HepG2 (cell line): Measurements from ENCODE around the gene YIPF1. TPM values are rescaled to one million over a fixed set of nuclear protein-coding genes. Genes with fewer than 3 reads are reported as not detected.

Source experiments
- ATAC-seq: fragments of 200-7000 bp; cut with Tn5 transposase; 3 replicates; pipeline ENCODE4 v1.9.1; 2020; ENCODE audit warnings: mild to moderate bottlenecking, moderate library complexity
- BruUV-seq: library from RNA; stranded (reverse); fragments of 400-500 nt; replicated peaks from 2 replicates; lab custom pipeline; 2021; lab: Mats Ljungman, UMichigan
- CTCF ChIA-PET: fragments of 300-600 bp; formaldehyde crosslinking; extraction: SDS; loops from one replicate; lab custom pipeline; 2021; ENCODE audit warnings: low total read pairs, inconsistent platforms, low intra/inter-chr PET ratio; lab: Yijun Ruan, JAX
- POLR2A ChIA-PET: fragments of 350-600 bp; sonication (Branson Sonifier 250); formaldehyde crosslinking; loops from one replicate; lab custom pipeline; 2020; ENCODE audit warnings: antibody characterized with exemption, inconsistent platforms; lab: Yijun Ruan, JAX
- DNase-seq: peaks from one replicate; pipeline ENCODE4 v3.0.0-alpha.2; 2015; ENCODE audit warnings: low spot score
- FAIRE-seq: peaks from 3 replicates; lab custom pipeline; 2011; peaks lifted over from hg19 to GRCh38; lab: Jason Lieb, UNC
- H2AFZ ChIP-seq: one replicate; pipeline ENCODE4 v1.6.1; 2011; ENCODE audit warnings: low read length, inconsistent platforms
- H3K27ac ChIP-seq: fragments of 300-600 bp; 3 replicates; pipeline ENCODE4 v1.8.0; 2011; ENCODE audit warnings: mixed run types, mild to moderate bottlenecking, mixed read lengths, low read length, inconsistent platforms; ENCODE audit not compliant: insufficient read depth; ENCODE audit errors: extremely low read length
- H3K27me3 ChIP-seq, 2 experiments: fragments of 200-600 bp in 1 of 2; 2 replicates in 1 of 2; 3 replicates in 1 of 2; pipeline versions ENCODE4 v1.6.0 to v1.8.0; 2011; ENCODE audit warnings: low read length in 2 of 2, mild to moderate bottlenecking in 2 of 2, moderate library complexity in 2 of 2, inconsistent platforms in 1 of 2; ENCODE audit not compliant: insufficient read depth in 2 of 2, control insufficient read depth in 1 of 2
- H3K36me3 ChIP-seq, 2 experiments: fragments of 200-600 bp in 1 of 2; replicated peaks in 1 of 2; 2 replicates in 1 of 2; 3 replicates in 1 of 2; pipeline versions ENCODE4 v1.5.1 to v1.8.0; 2011; ENCODE audit warnings: low read length in 2 of 2, inconsistent platforms in 1 of 2; ENCODE audit not compliant: insufficient read depth in 2 of 2, control insufficient read depth in 1 of 2
- H3K4me1 ChIP-seq: 2 replicates; pipeline ENCODE4 v1.5.1; 2012; ENCODE audit warnings: low read length, inconsistent platforms; ENCODE audit not compliant: insufficient read depth
- H3K4me2 ChIP-seq: 2 replicates; pipeline ENCODE4 v1.6.0; 2011; ENCODE audit warnings: low read depth, low read length, inconsistent platforms
- H3K4me3 ChIP-seq, 3 experiments: fragments of 200-600 bp in 1 of 3; sonication (generic), shearing (Covaris generic) in 1 of 3; replicated peaks in 1 of 3; 2 replicates each; pipeline ENCODE4 v1.5.1; 2011 to 2016; ENCODE audit warnings: low read length in 3 of 3, inconsistent platforms in 2 of 3, low read depth in 2 of 3, mild to moderate bottlenecking in 2 of 3, control low read depth in 1 of 3, mixed read lengths in 1 of 3; ENCODE audit not compliant: insufficient read depth in 1 of 3
- H3K79me2 ChIP-seq: one replicate; pipeline ENCODE4 v1.6.1; 2011; ENCODE audit warnings: low read length, inconsistent platforms; ENCODE audit not compliant: insufficient read depth
- H3K9ac ChIP-seq: 2 replicates; pipeline ENCODE4 v1.6.0; 2011; ENCODE audit warnings: mild to moderate bottlenecking, low read depth, low read length, inconsistent platforms; ENCODE audit not compliant: insufficient read depth
- H3K9me3 ChIP-seq: 2 replicates; pipeline ENCODE4 v1.5.1; 2012; ENCODE audit warnings: mild to moderate bottlenecking, low read length
- H4K20me1 ChIP-seq: 2 replicates; pipeline ENCODE4 v1.6.0; 2011; ENCODE audit warnings: inconsistent platforms, mild to moderate bottlenecking, low read length, moderate library complexity; ENCODE audit not compliant: insufficient read depth
- BRF2 ChIP-seq: sonication (generic); formaldehyde crosslinking; IDR thresholded peaks from 2 replicates; pipeline ENCODE4 v1.8.1; 2022; ENCODE audit warnings: mild to moderate bottlenecking, missing genetic modification reagents
- HHEX ChIP-seq: IDR thresholded peaks from 2 replicates; pipeline ENCODE4 v1.6.1; 2016; ENCODE audit warnings: control low read depth
- KAT7 ChIP-seq: IDR thresholded peaks from 2 replicates; pipeline ENCODE4 v1.6.1; 2018; ENCODE audit warnings: borderline replicate concordance, missing compliant biosample characterization
- KLF6 ChIP-seq: IDR thresholded peaks from 2 replicates; pipeline ENCODE4 v1.8.0; 2016; ENCODE audit warnings: missing biosample characterization, missing genetic modification reagents
- MLXIP ChIP-seq: sonication (generic); formaldehyde crosslinking; IDR thresholded peaks from 2 replicates; pipeline ENCODE4 v1.9.0; 2021; ENCODE audit warnings: missing genetic modification reagents, borderline replicate concordance
- MTA1 ChIP-seq: sonication (generic); formaldehyde crosslinking; IDR thresholded peaks from 2 replicates; pipeline ENCODE4 v1.4.0; 2020; ENCODE audit warnings: missing genetic modification reagents, mild to moderate bottlenecking, borderline replicate concordance
- TFAP4 ChIP-seq: sonication (generic); IDR thresholded peaks from 2 replicates; pipeline ENCODE4 v1.6.1; 2016; ENCODE audit warnings: low read depth, borderline replicate concordance
- ZFP62 ChIP-seq: sonication (generic); formaldehyde crosslinking; IDR thresholded peaks from 2 replicates; pipeline ENCODE4 v1.4.0; 2020; ENCODE audit warnings: missing genetic modification reagents
- ZKSCAN1 ChIP-seq: fragments of 150-350 bp; IDR thresholded peaks from 2 replicates; pipeline ENCODE4 v1.6.1; 2014; ENCODE audit warnings: low read length
- ZNF12 ChIP-seq: sonication (generic); formaldehyde crosslinking; IDR thresholded peaks from 2 replicates; pipeline ENCODE4 v1.5.0; 2020; ENCODE audit warnings: missing genetic modification reagents
- ZNF232 ChIP-seq: sonication (generic); formaldehyde crosslinking; IDR thresholded peaks from 2 replicates; pipeline ENCODE4 v1.4.0; 2020; ENCODE audit warnings: missing genetic modification reagents, borderline replicate concordance
- ZNF354B ChIP-seq: sonication (generic); formaldehyde crosslinking; IDR thresholded peaks from 2 replicates; pipeline ENCODE4 v1.8.0; 2022; ENCODE audit warnings: mild to moderate bottlenecking, missing genetic modification reagents
- WGBS: methylation state at CpG from one replicate; pipeline ENCODE4 v1.1.6; 2017; ENCODE audit warnings: low lambda C conversion rate; 5-methylcytosine and 5-hydroxymethylcytosine counted together
- in situ Hi-C: cut with HindIII; loops from 2 replicates; pipeline ENCODE4 v1.10.0; 2017; ENCODE audit warnings: low pct_unique_long_range_greater_than_20kb; ENCODE audit not compliant: extremely low pct_ligation_motif_present
- intact Hi-C: fragments of 100-400 bp; cut with micrococcal nuclease; formaldehyde crosslinking; loops from one replicate; pipeline ENCODE4 v1.10.0; 2022; ENCODE audit not compliant: unreplicated experiment
- polyA plus RNA-seq, 8 experiments: library from polyadenylated mRNA; depleted of rRNA in 3 of 8; stranded (reverse) in 7 of 8; unstranded in 1 of 8; fragments of >200 nt; fragmentation: Illumina TruSeq in 4 of 8; extraction: Trizol in 4 of 8; gene quantifications; 2 replicates each; pipeline versions ENCODE4 v1.2.1 to v1.2.3, GENCODE V29; 2011 to 2016; ENCODE audit warnings: low read depth in 4 of 8, missing spikeins in 1 of 8, mixed read lengths in 1 of 8; ENCODE audit not compliant: insufficient read depth in 1 of 8
- total RNA-seq, 5 experiments: library from RNA; depleted of rRNA; stranded (reverse); fragments of >200 nt; fragmentation: Illumina TruSeq; extraction: Trizol; gene quantifications; 2 replicates each; pipeline ENCODE4 v1.2.3, GENCODE V29; 2016; ENCODE audit warnings: low read depth in 1 of 5
- TF ChIP-seq, protein P1 (sequence below): IDR thresholded peaks from 2 replicates; pipeline ENCODE4 v1.6.1; 2016; ENCODE audit warnings: missing compliant biosample characterization, missing genetic modification reagents, borderline replicate concordance

The YIPF1 gene
- total and polyA plus RNA-seq, 2 of the 13 experiments (the other 11 are each of a cell fraction or from before 2014, with no cell fraction given): 21.1 to 31.9 TPM

- no peaks in the 10 kb centered on the region; the same call in 1 of the 2 replicates for H4K20me1 ChIP-seq
- DNase-seq: no peak
- no peaks in the 10 kb centered on the region for H3K27me3 ChIP-seq
- no peak for TF ChIP-seq KAT7 (CRISPR knock-in tag)
- TF ChIP-seq BRF2 (CRISPR knock-in tag): no peak
- no peak for TF ChIP-seq ZKSCAN1
- TF ChIP-seq, protein P1, sequence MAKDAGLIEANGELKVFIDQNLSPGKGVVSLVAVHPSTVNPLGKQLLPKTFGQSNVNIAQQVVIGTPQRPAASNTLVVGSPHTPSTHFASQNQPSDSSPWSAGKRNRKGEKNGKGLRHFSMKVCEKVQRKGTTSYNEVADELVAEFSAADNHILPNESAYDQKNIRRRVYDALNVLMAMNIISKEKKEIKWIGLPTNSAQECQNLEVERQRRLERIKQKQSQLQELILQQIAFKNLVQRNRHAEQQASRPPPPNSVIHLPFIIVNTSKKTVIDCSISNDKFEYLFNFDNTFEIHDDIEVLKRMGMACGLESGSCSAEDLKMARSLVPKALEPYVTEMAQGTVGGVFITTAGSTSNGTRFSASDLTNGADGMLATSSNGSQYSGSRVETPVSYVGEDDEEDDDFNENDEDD: no peak
- no peak for TF ChIP-seq KLF6 (CRISPR knock-in tag)
- TF ChIP-seq, all 625 proteins: peak for 0
- Histone ChIP-seq H3K4me2 (0 out of 2 replicates have a peak overlapping the region, but pooled peaks have one; percentile 90), H3K4me3 (no peak overlapping the region), H3K9ac (no peak overlapping the region), H3K9me3 (no peaks in the 10 kb centered on the region), H3K4me1 (peaks cover 24% of the 10 kb centered on the region), H3K79me2 (peaks cover 46% of the 10 kb centered on the region), H2AFZ (no peak overlapping the region), H3K27ac (no peak overlapping the region), H3K36me3 (peaks cover 0 to 8% of the 10 kb centered on the region in 2 experiments; a peak in 3 of 5 replicates)
- WGBS: 100% methylated on average over 2 of the region's 2 CpGs
- ATAC-seq (no peak), FAIRE-seq (no peak)
- in situ Hi-C loops: no loop called here
- no TSS peak for BruUV-seq
- ChIA-PET POLR2A (no interaction called here), CTCF (no interaction called here)
- intact Hi-C loops: loop anchor here (5.0 kb wide), 1 partner anchor 882 kb away; the partner anchor contains the start of gene TTC4
These were observed 54.1 kb downstream of the YIPF1 start for GRCh38 chr1:53835491-53835890.

- CTCF ChIA-PET: no interaction called here
- no TSS peak for BruUV-seq
- no peak for TF ChIP-seq MLXIP (CRISPR knock-in tag)
- TF ChIP-seq ZFP62: no peak
- TF ChIP-seq ZNF232: no peak
- no peak for TF ChIP-seq TFAP4
- no peak for TF ChIP-seq HHEX (CRISPR knock-in tag)
- TF ChIP-seq ZNF354B (CRISPR knock-in tag): no peak
- TF ChIP-seq ZNF12 (CRISPR knock-in tag): no peak
- TF ChIP-seq MTA1: no peak
These were observed 54.8 kb downstream of the YIPF1 start for GRCh38 chr1:53834776-53835175.

More at GRCh38 chr1:53834776-53835175, 54.8 kb downstream of the YIPF1 start:
- Histone ChIP-seq H4K20me1 (no peaks in the 10 kb centered on the region; the same call in 1 of the 2 replicates), H2AFZ (no peak overlapping the region), H3K36me3 (peaks cover 0 to 12% of the 10 kb centered on the region in 2 experiments; a peak in 3 of 5 replicates), H3K4me2 (no peak overlapping the region), H3K9me3 (no peaks in the 10 kb centered on the region), H3K4me1 (peaks cover 24% of the 10 kb centered on the region), H3K27ac (no peak overlapping the region), H3K4me3 (no peak overlapping the region), H3K79me2 (peaks cover 46% of the 10 kb centered on the region), H3K9ac (no peak overlapping the region), H3K27me3 (no peaks in the 10 kb centered on the region)
- ATAC-seq (no peak), DNase-seq (no peak), FAIRE-seq (no peak)
- POLR2A ChIA-PET: no interaction called here
- intact Hi-C loops: loop anchor here (5.0 kb wide), 1 partner anchor 883 kb away; the partner anchor contains the start of gene TTC4
- WGBS: 99% methylated on average over 11 of the region's 11 CpGs
- in situ Hi-C loops: no loop called here
